Upper lobe of left lung (tissue), 4 donors: ENCODE measurements around the gene SFXN5.

ENCODE experiments used
- EP300 ChIP-seq, 4 donors: sonication (generic); formaldehyde crosslinking; IDR thresholded peaks; one replicate each; pipeline ENCODE4 v1.5.1; 2017; ENCODE audit warnings: antibody characterized with exemption in 4 of 4, control low read depth in 2 of 4
- POLR2A ChIP-seq, 4 donors: fragments of 450-650 bp; IDR thresholded peaks; one replicate each; pipeline ENCODE4 v1.5.1; 2016 to 2017; ENCODE audit warnings: antibody characterized with exemption in 4 of 4, mild to moderate bottlenecking in 2 of 4
- TF ChIP-seq, protein P1 (sequence below), 6 experiments: fragments of 450-650 bp in 4 of 6; fragments of 200-600 bp in 2 of 6; sonication (generic) in 2 of 6; IDR thresholded peaks; one replicate each; pipeline ENCODE4 v1.5.1; 2016 to 2019; ENCODE audit warnings: antibody characterized with exemption in 6 of 6

DNA sequence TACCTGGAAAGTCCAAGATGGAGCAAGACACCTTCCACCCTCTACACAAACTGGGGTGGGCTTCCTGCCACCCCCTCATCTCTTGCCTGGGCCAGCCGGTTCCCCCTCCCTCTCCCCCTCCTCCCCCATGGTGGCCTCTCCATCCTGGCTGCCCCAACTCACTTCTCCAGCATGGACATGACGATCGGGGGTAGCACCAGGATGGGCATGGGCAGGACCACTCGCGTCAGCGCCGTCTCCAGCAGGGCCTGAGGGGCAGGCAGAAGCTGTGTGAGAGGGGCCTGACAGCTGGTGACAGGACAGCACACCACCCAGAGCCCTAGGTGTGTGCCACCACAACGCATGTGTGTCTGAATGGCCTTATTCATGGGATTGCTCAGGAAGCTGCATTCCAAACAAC is 103.2 kb downstream of the SFXN5 start:
- TF ChIP-seq POLR2A (IDR thresholded peaks at IDR 0.05), result no peak
- TF ChIP-seq EP300 (IDR thresholded peaks at IDR 0.05), result no peak
- TF ChIP-seq, protein P1, sequence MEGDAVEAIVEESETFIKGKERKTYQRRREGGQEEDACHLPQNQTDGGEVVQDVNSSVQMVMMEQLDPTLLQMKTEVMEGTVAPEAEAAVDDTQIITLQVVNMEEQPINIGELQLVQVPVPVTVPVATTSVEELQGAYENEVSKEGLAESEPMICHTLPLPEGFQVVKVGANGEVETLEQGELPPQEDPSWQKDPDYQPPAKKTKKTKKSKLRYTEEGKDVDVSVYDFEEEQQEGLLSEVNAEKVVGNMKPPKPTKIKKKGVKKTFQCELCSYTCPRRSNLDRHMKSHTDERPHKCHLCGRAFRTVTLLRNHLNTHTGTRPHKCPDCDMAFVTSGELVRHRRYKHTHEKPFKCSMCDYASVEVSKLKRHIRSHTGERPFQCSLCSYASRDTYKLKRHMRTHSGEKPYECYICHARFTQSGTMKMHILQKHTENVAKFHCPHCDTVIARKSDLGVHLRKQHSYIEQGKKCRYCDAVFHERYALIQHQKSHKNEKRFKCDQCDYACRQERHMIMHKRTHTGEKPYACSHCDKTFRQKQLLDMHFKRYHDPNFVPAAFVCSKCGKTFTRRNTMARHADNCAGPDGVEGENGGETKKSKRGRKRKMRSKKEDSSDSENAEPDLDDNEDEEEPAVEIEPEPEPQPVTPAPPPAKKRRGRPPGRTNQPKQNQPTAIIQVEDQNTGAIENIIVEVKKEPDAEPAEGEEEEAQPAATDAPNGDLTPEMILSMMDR (IDR thresholded peaks at IDR 0.05), result no peak
